ENCODE results near the gene PPM1K.

PPM1K gene

DNA sequence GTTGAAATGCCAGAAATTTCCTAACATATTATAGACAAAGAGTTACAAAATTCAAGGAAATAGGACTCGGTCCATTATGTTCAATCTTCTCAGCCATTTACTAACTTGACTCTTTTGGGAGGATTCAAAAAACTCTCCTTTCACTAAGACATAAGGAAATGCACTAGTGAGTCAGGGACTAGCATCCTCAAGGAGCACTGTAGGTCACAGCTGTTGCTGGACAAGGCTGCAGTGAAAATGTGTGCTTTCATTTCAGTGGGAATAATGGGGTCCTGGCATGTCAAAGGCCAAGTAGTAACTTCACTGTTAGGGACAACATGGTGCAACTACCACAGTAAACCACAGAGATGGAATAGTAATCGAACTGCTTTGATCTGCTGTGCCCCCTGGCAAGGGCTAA, 69.0 kb downstream of the PPM1K start:
- no peak overlapping the region for H3K27ac ChIP-seq
- no peak for DNase-seq (ENCODE audit: low spot score)
- TF ChIP-seq, protein P1, sequence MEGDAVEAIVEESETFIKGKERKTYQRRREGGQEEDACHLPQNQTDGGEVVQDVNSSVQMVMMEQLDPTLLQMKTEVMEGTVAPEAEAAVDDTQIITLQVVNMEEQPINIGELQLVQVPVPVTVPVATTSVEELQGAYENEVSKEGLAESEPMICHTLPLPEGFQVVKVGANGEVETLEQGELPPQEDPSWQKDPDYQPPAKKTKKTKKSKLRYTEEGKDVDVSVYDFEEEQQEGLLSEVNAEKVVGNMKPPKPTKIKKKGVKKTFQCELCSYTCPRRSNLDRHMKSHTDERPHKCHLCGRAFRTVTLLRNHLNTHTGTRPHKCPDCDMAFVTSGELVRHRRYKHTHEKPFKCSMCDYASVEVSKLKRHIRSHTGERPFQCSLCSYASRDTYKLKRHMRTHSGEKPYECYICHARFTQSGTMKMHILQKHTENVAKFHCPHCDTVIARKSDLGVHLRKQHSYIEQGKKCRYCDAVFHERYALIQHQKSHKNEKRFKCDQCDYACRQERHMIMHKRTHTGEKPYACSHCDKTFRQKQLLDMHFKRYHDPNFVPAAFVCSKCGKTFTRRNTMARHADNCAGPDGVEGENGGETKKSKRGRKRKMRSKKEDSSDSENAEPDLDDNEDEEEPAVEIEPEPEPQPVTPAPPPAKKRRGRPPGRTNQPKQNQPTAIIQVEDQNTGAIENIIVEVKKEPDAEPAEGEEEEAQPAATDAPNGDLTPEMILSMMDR (conservative IDR thresholded peaks at IDR 0.05; ENCODE audit: low read depth) = no peak
- CTCF ChIA-PET = interaction anchor here (1.4 to 1.7 kb wide), 2 partner anchors 182 to 300 kb away, joined by 3 to 5 read pairs; no protein-coding TSS in a partner anchor
- POLR2A ChIA-PET (ENCODE audit: low non-redundant PET) = no interaction called here

DNA sequence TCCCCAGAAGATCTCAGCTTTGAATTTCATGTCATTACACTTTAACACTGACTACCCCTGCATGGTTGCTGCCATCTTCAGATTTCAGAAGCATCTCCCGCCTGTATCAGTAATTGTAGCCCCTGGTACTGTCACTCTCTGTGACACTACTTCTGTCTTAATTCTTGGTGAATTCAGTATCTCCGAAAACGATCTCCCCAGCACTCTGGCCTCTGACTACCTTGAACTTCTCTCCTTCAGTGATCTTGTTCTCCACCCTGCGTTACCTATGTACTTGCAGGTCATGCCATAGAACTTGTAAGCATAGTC, 72.2 kb downstream of the PPM1K start:
- POLR2A ChIA-PET (ENCODE audit: low non-redundant PET) = no interaction called here

DNA sequence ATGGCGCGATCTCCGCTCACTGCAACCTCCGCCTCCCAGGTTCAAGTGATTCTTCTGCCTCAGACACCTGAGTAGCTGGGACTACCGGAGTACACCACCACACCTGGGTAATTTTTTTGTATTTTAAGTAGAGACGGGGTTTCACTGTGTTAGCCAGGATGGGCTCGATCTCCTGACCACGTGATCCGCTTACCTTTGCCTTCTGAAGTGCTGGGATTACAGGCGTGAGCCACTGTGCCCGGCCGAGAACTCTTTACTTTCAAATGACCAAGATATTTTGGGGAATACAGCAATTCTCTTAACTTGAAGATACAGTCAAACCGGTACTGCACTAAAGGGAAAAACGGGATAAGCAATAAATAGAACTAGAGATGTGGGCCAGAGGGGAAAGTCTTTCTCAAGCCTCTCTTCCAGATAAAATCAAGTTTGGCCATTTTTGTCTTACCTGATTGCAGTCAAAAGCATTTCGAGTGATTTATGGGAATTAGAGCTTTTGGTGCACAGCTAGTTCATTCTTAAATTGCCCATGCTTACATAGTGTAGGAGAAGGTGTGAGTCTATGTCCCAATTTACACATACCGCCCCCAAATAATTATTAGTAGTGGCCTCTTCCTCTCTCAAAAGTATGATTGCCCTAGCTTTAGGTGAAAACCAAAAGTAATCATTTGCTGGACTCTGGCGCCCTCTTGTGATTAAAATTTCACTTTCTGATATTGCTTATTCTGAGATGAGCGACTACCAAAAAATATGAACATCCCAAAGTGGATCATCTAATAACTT, 72.7 kb downstream of the PPM1K start:
- no peak overlapping the region for H3K27ac ChIP-seq
- DNase-seq (ENCODE audit: low spot score) = peak; percentile 33
- CTCF ChIA-PET = interaction anchor here (0.6 to 2.8 kb wide), 25 partner anchors 9 to 1162 kb away, joined by 3 to 47 read pairs (median 4); no protein-coding TSS in a partner anchor
- POLR2A ChIA-PET (ENCODE audit: low non-redundant PET) = no interaction called here
- TF ChIP-seq, protein P1 (conservative IDR thresholded peaks at IDR 0.05; ENCODE audit: low read depth) = peak; percentile 70

More for the DNA sequence above, 72.2 kb downstream of the PPM1K start:
- TF ChIP-seq, protein P1 (conservative IDR thresholded peaks at IDR 0.05; ENCODE audit: low read depth) = peak; percentile 14; the same call in 1 of the 2 replicates
- DNase-seq (ENCODE audit: low spot score) = no peak
- no peak overlapping the region for H3K27ac ChIP-seq
- CTCF ChIA-PET = interaction anchor here (0.6 to 2.8 kb wide), 19 partner anchors 9 to 671 kb away, joined by 3 to 47 read pairs (median 4); no protein-coding TSS in a partner anchor

DNA sequence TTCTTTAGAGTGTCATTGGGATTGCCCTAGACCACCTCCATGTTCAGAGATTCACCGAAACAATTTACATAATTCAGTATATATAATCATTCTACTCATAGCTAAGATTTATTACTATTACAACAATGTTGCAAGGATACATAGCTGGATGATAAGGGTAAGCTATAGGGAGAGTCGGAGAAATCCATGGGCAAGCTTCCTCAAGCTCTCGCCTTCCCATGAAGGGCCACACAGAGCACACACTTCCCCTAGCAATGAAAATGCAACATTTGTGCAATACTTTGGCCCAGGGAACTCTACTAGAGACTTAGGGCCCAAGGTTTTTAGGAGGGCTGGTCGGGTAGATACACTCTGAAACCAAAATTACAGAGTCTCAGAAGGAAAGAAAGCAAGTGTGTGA, 76.2 kb downstream of the PPM1K start:
- TF ChIP-seq, protein P1 (conservative IDR thresholded peaks at IDR 0.05; ENCODE audit: low read depth) = no peak
- H3K27ac ChIP-seq = no peak overlapping the region
- CTCF ChIA-PET = interaction anchor here (0.8 kb wide), 1 partner anchor 175 kb away, joined by 3 read pairs; no protein-coding TSS in a partner anchor
- DNase-seq (ENCODE audit: low spot score) = no peak
- POLR2A ChIA-PET (ENCODE audit: low non-redundant PET) = no interaction called here
